ENCODE results near the gene AVL9.

DNA sequence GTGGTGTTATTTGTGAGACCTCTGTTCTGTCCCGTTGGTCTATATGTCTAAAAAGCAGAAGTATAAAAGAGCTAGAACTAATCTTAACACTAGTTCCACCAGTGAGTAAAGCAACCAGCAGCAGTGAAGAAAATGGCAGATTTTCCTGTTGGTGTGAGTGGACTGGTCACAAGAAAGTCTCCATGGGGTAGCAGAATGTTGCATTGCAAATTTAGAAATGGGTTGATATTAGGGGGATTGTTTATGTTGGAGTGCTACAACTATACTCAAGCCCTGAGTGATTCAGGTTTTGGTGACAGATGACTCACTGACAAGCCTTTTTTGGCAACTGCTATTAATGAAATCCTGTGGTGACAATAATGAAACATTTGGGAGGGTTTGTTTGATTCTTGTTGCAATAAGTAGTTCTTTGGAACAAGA lies 5.6 kb downstream of the AVL9 start:
- TF ChIP-seq CTCF (conservative IDR thresholded peaks at IDR 0.05; ENCODE audit: low read depth, low read length) = no peak
- TF ChIP-seq POLR2A (IDR thresholded peaks at IDR 0.05; ENCODE audit: low read depth, low read length) = no peak
- TF ChIP-seq MXI1 (IDR thresholded peaks at IDR 0.05; ENCODE audit: borderline replicate concordance, low read depth, low read length) = no peak
- TF ChIP-seq RCOR1 (IDR thresholded peaks at IDR 0.05; ENCODE audit: insufficient replicate concordance, low read length) = no peak
- TF ChIP-seq BHLHE40 (IDR thresholded peaks at IDR 0.05; ENCODE audit: low read depth, low read length) = no peak
- TF ChIP-seq MAFK (IDR thresholded peaks at IDR 0.05; ENCODE audit: low read depth, low read length) = no peak
- TF ChIP-seq MAZ (IDR thresholded peaks at IDR 0.05; ENCODE audit: borderline replicate concordance, low read depth, low read length) = no peak
- no peak for TF ChIP-seq ELK1 (IDR thresholded peaks at IDR 0.05; ENCODE audit: borderline replicate concordance, low read depth, low read length)
- TF ChIP-seq RAD21 (IDR thresholded peaks at IDR 0.05; ENCODE audit: low read length) = no peak
- no peak for TF ChIP-seq NFE2L2 (IDR thresholded peaks at IDR 0.05; ENCODE audit: low read depth, low read length)
- no peak for TF ChIP-seq RFX5 (IDR thresholded peaks at IDR 0.05; ENCODE audit: low read depth, low read length)
- TF ChIP-seq SMC3 (IDR thresholded peaks at IDR 0.05; ENCODE audit: low read depth, low read length) = no peak
- peak; percentile 13; the same call in 1 of the 2 replicates for TF ChIP-seq CEBPB (IDR thresholded peaks at IDR 0.05; ENCODE audit: low read depth, low read length)

Data from IMR-90 (cell line).